ENCODE results near the gene COL4A6. TPM values are rescaled to one million over a fixed set of nuclear protein-coding genes. Genes with fewer than 3 reads are reported as not detected.
A peak's percentile ranks its signal among the peaks of the same experiment; 100 is the strongest.

Gene COL4A6
- total and polyA plus RNA-seq, 4 donors: under 0.01 to 0.09 (median 0.07) TPM; not detected in 1

- H3K9me3 ChIP-seq (ENCODE audit: control insufficient read depth in 4 of 4, low read length in 3 of 4): no peaks in the 10 kb centered on the region
- no peaks in the 10 kb centered on the region for H3K27me3 ChIP-seq (ENCODE audit: control insufficient read depth in 4 of 4, insufficient read depth in 4 of 4, low read length in 3 of 4)
- DNase-seq (ENCODE audit: low spot score): no peak
- 81% methylated on average over 5 of the region's 5 CpGs for WGBS
- no peaks in the 10 kb centered on the region for H3K4me1 ChIP-seq (ENCODE audit: control insufficient read depth in 4 of 4, insufficient read depth in 4 of 4, low read length in 3 of 4)
- H3K36me3 ChIP-seq (ENCODE audit: control insufficient read depth in 4 of 4, insufficient read depth in 3 of 4, low read depth in 1 of 4, low read length in 3 of 4): no peaks in the 10 kb centered on the region
- no peak overlapping the region for H3K4me3 ChIP-seq (ENCODE audit: low read depth in 1 of 3, low read length in 3 of 3)
- TF ChIP-seq CTCF (IDR thresholded peaks at IDR 0.05; ENCODE audit: low read depth, low read length, missing input control) (no peak), GABPA (IDR thresholded peaks at IDR 0.05 in 1 of 2, conservative IDR thresholded peaks at IDR 0.05 in 1 of 2) (no peak)
- H3K27ac ChIP-seq (ENCODE audit: low read depth in 1 of 2, low read length in 2 of 2): no peak overlapping the region
- no peak overlapping the region for H3K9ac ChIP-seq (ENCODE audit: low read depth in 1 of 2, low read length in 2 of 2)
Measured at GRCh38 chrX:108167211-108167872, 270.9 kb downstream of the COL4A6 start.

GRCh38 chrX:108165383-108166111, 272.7 kb downstream of the COL4A6 start:
- H3K9me3 ChIP-seq (ENCODE audit: control insufficient read depth in 4 of 4, low read length in 3 of 4): no peaks in the 10 kb centered on the region
- H3K27me3 ChIP-seq (ENCODE audit: control insufficient read depth in 4 of 4, insufficient read depth in 4 of 4, low read length in 3 of 4): no peaks in the 10 kb centered on the region
- TF ChIP-seq FOXA1 (IDR thresholded peaks at IDR 0.05) (no peak), RAD21 (IDR thresholded peaks at IDR 0.05) (peak in 1 of 2 donors; percentile 50), ZBTB33 (IDR thresholded peaks at IDR 0.05) (no peak), CTCF (IDR thresholded peaks at IDR 0.05; ENCODE audit: low read depth, low read length, missing input control) (peak; percentile 1)
- no peak overlapping the region for H3K9ac ChIP-seq (ENCODE audit: low read depth in 1 of 2, low read length in 2 of 2)
- 85% methylated on average over 7 of the region's 7 CpGs for WGBS
- H3K36me3 ChIP-seq (ENCODE audit: control insufficient read depth in 4 of 4, insufficient read depth in 3 of 4, low read depth in 1 of 4, low read length in 3 of 4): no peaks in the 10 kb centered on the region
- H3K4me1 ChIP-seq (ENCODE audit: control insufficient read depth in 4 of 4, insufficient read depth in 4 of 4, low read length in 3 of 4): no peaks in the 10 kb centered on the region
- no peak overlapping the region for H3K27ac ChIP-seq (ENCODE audit: low read depth in 1 of 2, low read length in 2 of 2)
- DNase-seq (ENCODE audit: low spot score): no peak
- H3K4me3 ChIP-seq (ENCODE audit: low read depth in 1 of 3, low read length in 3 of 3): no peak overlapping the region

- H3K9ac ChIP-seq (ENCODE audit: low read depth in 1 of 2, low read length in 2 of 2): no peak overlapping the region
- no peak overlapping the region for H3K27ac ChIP-seq (ENCODE audit: low read depth in 1 of 2, low read length in 2 of 2)
- H3K27me3 ChIP-seq (ENCODE audit: control insufficient read depth in 4 of 4, insufficient read depth in 4 of 4, low read length in 3 of 4): no peaks in the 10 kb centered on the region
- no peaks in the 10 kb centered on the region for H3K9me3 ChIP-seq (ENCODE audit: control insufficient read depth in 4 of 4, low read length in 3 of 4)
- no peak overlapping the region for H3K4me3 ChIP-seq (ENCODE audit: low read depth in 1 of 3, low read length in 3 of 3)
- WGBS: 97% methylated on average over 7 of the region's 7 CpGs
- no peaks in the 10 kb centered on the region for H3K36me3 ChIP-seq (ENCODE audit: control insufficient read depth in 4 of 4, insufficient read depth in 3 of 4, low read depth in 1 of 4, low read length in 3 of 4)
- DNase-seq (ENCODE audit: low spot score): no peak
- H3K4me1 ChIP-seq (ENCODE audit: control insufficient read depth in 4 of 4, insufficient read depth in 4 of 4, low read length in 3 of 4): no peaks in the 10 kb centered on the region
- TF ChIP-seq HNF4A (conservative IDR thresholded peaks at IDR 0.05) (no peak), TAF1 (conservative IDR thresholded peaks at IDR 0.05) (no peak), EGR1 (IDR thresholded peaks at IDR 0.05; ENCODE audit: low read depth in 2 of 2) (no peak), NR2F2 (IDR thresholded peaks at IDR 0.05) (no peak), CTCF (IDR thresholded peaks at IDR 0.05; ENCODE audit: low read depth, low read length, missing input control) (no peak), REST (IDR thresholded peaks at IDR 0.05) (no peak), SP1 (IDR thresholded peaks at IDR 0.05) (no peak)
Measured at GRCh38 chrX:108163333-108164082, 274.7 kb downstream of the COL4A6 start.
